Stomach (tissue), 9 donors: ENCODE measurements around the gene FCAMR. TPM values are rescaled to one million over a fixed set of nuclear protein-coding genes. Genes with fewer than 3 reads are reported as not detected.

Source experiments
- DNase-seq, 2 donors: peaks; one replicate each; pipeline versions ENCODE4 v3.0.0 to v3.0.0-alpha.2; 2013 to 2019
- H3K27ac ChIP-seq, 5 donors: fragments of 200-600 bp in 4 of 5; sonication (generic) in 4 of 5; one replicate each; pipeline ENCODE4 v1.5.1; 2013 to 2019; ENCODE audit warnings: mild to moderate bottlenecking in 1 of 5, moderate library complexity in 1 of 5
- H3K27me3 ChIP-seq, 3 donors: fragments of 200-600 bp; sonication (generic); one replicate each; pipeline ENCODE4 v1.5.1; 2017 to 2019; ENCODE audit warnings: mixed run types in 1 of 3
- H3K36me3 ChIP-seq, 4 donors: fragments of 200-600 bp; sonication (generic); 1 replicate in 3 of 4; 2 replicates in 1 of 4; pipeline ENCODE4 v1.5.1; 2016 to 2019
- H3K4me1 ChIP-seq, 4 donors: fragments of 200-600 bp; sonication (generic); one replicate each; pipeline ENCODE4 v1.5.1; 2016 to 2019
- H3K4me3 ChIP-seq, 4 donors: fragments of 200-600 bp; sonication (generic) in 3 of 4; one replicate each; pipeline ENCODE4 v1.5.1; 2016 to 2019; ENCODE audit warnings: mild to moderate bottlenecking in 1 of 4
- H3K9me3 ChIP-seq, 4 donors: fragments of 200-600 bp; sonication (generic); one replicate each; pipeline ENCODE4 v1.5.1; 2016 to 2019
- EP300 ChIP-seq: sonication (generic); formaldehyde crosslinking; IDR thresholded peaks from one replicate; pipeline ENCODE4 v1.6.1; 2017; ENCODE audit warnings: antibody characterized with exemption
- POLR2A ChIP-seq, 4 donors: fragments of 450-650 bp; IDR thresholded peaks; one replicate each; pipeline ENCODE4 v1.6.1; 2016; ENCODE audit warnings: antibody characterized with exemption in 4 of 4, control low read depth in 2 of 4, mild to moderate bottlenecking in 1 of 4, moderate library complexity in 1 of 4
- POLR2AphosphoS5 ChIP-seq, 3 donors: sonication (generic); formaldehyde crosslinking; IDR thresholded peaks; one replicate each; pipeline ENCODE4 v1.6.1; 2016; ENCODE audit warnings: antibody characterized with exemption in 3 of 3
- WGBS, 5 donors: extraction: QIAGEN DNeasy Blood & Tissue Kit in 3 of 5; methylation state at CpG; one replicate each; pipeline versions ENCODE4 v1.1.5 to v1.1.7; 2013 to 2018; 5-methylcytosine and 5-hydroxymethylcytosine counted together
- intact Hi-C: fragments of 100-400 bp; cut with DNase I; formaldehyde crosslinking; loops from one replicate; pipeline ENCODE4 v1.15.1; 2023; ENCODE audit warnings: low total_unique reads
- polyA plus RNA-seq, 3 donors: library from polyadenylated mRNA; stranded (reverse); fragments of 200-250 nt; gene quantifications; one replicate each; pipeline ENCODE4 v1.2.3, GENCODE V29; 2013
- total RNA-seq, 5 donors: library from RNA; depleted of rRNA; stranded (reverse); fragments of >200 nt; gene quantifications; one replicate each; pipeline versions ENCODE4 v1.1.0 to v1.2.3, GENCODE V29; 2014 to 2016
- TF ChIP-seq, protein P1 (sequence below), 7 experiments: fragments of 450-650 bp in 4 of 7; fragments of 200-600 bp in 3 of 7; sonication (generic) in 3 of 7; IDR thresholded peaks; one replicate each; pipeline ENCODE4 v1.5.1; 2016 to 2019; ENCODE audit warnings: antibody characterized with exemption in 7 of 7, control low read depth in 2 of 7, mild to moderate bottlenecking in 1 of 7
- donor health status: healthy with polysubstance abuse.
- donor health status: Bipolar disorder and iron deficiency.
- donor health status: healthy.

FCAMR gene
- total and polyA plus RNA-seq, 8 donors: 0.30 to 0.58 (median 0.37) TPM; not detected in 5

DNA sequence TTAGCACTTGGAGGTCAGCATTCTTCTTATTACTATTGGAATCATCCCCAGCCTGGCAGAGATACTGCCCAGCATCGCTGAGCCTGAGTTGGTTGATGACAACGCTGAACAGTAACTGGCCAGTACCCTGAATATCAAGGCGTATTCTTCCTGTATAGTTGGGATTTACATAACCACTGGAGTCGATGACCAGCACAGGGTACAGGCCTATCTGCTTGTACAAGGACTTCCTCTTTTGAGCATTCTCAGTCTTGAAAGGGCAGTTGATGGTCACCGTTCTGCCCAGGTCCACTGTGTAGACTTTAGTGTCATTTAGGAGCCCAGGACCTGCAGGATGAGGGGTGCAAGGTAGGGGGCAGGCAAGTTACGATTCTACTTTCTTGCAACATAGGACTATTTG lies 32.8 kb downstream of the FCAMR start:
- H3K4me3 ChIP-seq: no peak overlapping the region
- H3K4me1 ChIP-seq: peaks cover 21 to 57% (median 22%) of the 10 kb centered on the region in 4 donors
- intact Hi-C loops: no loop called here
- no peak overlapping the region for H3K27ac ChIP-seq
- 72 to 90% (median 88%) methylated on average over 6 of the region's 6 CpGs for WGBS, 5 donors
- no peaks in the 10 kb centered on the region for H3K9me3 ChIP-seq
- DNase-seq: no peak
- no peak for TF ChIP-seq EP300
- TF ChIP-seq, protein P1, sequence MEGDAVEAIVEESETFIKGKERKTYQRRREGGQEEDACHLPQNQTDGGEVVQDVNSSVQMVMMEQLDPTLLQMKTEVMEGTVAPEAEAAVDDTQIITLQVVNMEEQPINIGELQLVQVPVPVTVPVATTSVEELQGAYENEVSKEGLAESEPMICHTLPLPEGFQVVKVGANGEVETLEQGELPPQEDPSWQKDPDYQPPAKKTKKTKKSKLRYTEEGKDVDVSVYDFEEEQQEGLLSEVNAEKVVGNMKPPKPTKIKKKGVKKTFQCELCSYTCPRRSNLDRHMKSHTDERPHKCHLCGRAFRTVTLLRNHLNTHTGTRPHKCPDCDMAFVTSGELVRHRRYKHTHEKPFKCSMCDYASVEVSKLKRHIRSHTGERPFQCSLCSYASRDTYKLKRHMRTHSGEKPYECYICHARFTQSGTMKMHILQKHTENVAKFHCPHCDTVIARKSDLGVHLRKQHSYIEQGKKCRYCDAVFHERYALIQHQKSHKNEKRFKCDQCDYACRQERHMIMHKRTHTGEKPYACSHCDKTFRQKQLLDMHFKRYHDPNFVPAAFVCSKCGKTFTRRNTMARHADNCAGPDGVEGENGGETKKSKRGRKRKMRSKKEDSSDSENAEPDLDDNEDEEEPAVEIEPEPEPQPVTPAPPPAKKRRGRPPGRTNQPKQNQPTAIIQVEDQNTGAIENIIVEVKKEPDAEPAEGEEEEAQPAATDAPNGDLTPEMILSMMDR (IDR thresholded peaks at IDR 0.05): no peak
- TF ChIP-seq POLR2A (IDR thresholded peaks at IDR 0.05): no peak
- TF ChIP-seq POLR2AphosphoS5 (IDR thresholded peaks at IDR 0.05): no peak
- H3K27me3 ChIP-seq: no peaks in the 10 kb centered on the region
- peaks cover 0 to 75% (median 28%) of the 10 kb centered on the region in 4 donors for H3K36me3 ChIP-seq

DNA sequence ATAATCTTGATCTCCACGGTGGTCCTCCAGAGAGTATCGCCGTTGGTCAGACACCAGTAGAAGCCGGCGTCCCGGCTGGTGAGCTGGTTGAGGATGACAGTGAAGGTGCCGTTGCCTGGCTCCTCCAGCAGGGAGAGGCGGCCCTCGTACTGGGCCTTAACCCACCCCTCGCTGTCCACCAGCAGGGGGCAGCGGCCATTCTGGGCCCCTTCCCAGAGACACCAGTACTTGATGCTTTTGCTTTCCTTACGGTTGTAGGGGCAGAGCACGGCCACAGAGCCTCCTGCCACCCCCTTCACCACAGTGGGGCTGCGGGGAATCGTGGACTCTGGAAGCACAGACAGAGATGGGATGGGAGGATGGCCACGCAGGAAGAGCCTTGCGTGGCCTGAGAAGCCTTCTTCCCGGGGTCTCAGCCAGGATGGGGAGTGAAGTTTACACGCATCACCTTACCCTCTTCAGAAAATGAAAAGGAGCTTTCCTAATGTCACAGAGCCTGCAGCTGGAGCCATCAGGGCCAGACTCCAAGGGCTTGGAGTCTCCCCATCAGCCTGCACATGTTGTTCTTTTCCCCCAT lies 34.7 kb downstream of the FCAMR start:
- 46 to 68% (median 52%) methylated on average over 15 to 19 of the region's 19 CpGs for WGBS, 5 donors
- H3K9me3 ChIP-seq: no peaks in the 10 kb centered on the region
- no peaks in the 10 kb centered on the region for H3K27me3 ChIP-seq
- no peak overlapping the region for H3K4me3 ChIP-seq
- peaks cover 7 to 43% (median 11%) of the 10 kb centered on the region in 4 donors for H3K4me1 ChIP-seq
- peaks cover 0 to 92% (median 38%) of the 10 kb centered on the region in 4 donors for H3K36me3 ChIP-seq
- TF ChIP-seq POLR2A (IDR thresholded peaks at IDR 0.05) (no peak), EP300 (no peak), POLR2AphosphoS5 (IDR thresholded peaks at IDR 0.05) (peak in 1 of 3 donors; percentile 17)
- TF ChIP-seq, protein P1 (IDR thresholded peaks at IDR 0.05): peak in 5 of 7 experiments; percentile 53 to 76 (median 73)
- intact Hi-C loops: no loop called here
- no peak overlapping the region for H3K27ac ChIP-seq
- peak; percentile 70 to 72 for DNase-seq

DNA sequence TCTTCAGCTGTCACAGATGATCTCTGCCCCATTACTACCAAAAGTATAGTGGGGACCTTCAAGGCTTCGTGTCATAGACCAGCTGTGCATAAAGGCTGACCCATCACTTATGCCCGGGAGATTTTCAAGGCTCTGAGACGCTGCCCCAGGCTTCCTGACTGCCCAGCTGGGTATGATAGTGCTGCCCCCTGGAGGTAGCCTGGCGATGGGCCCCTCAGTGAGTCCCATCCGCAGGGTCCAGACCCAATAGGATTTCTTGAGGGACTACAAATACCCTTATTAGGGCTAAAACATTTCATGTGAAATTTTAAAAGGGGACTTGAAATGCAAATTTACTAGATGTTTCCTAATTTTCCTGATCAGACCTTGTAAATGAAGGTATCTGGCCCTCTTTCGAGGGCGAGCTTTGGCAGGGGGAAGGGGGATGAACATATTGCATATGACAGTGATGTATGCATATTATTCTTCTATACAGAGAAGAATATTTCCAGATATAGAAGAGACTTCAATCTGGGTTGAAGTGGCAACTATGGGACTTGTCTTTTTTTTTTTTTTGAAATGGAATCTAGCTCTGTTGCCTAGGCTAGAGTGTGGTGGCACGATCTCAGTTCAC lies 36.8 kb downstream of the FCAMR start:
- Histone ChIP-seq H3K36me3 (peaks cover 0 to 98% (median 43%) of the 10 kb centered on the region in 4 donors), H3K4me3 (no peak overlapping the region), H3K4me1 (peaks cover 0 to 28% (median 2%) of the 10 kb centered on the region in 4 donors), H3K9me3 (no peaks in the 10 kb centered on the region), H3K27me3 (no peaks in the 10 kb centered on the region), H3K27ac (no peak overlapping the region)
- TF ChIP-seq, protein P1 (IDR thresholded peaks at IDR 0.05): peak in 4 of 7 experiments; percentile 21 to 61 (median 32)
- TF ChIP-seq POLR2A (IDR thresholded peaks at IDR 0.05): no peak
- intact Hi-C loops: no loop called here
- 65 to 71% (median 69%) methylated on average over 8 of the region's 8 CpGs for WGBS, 5 donors
- DNase-seq: peak; percentile 56 to 57

DNA sequence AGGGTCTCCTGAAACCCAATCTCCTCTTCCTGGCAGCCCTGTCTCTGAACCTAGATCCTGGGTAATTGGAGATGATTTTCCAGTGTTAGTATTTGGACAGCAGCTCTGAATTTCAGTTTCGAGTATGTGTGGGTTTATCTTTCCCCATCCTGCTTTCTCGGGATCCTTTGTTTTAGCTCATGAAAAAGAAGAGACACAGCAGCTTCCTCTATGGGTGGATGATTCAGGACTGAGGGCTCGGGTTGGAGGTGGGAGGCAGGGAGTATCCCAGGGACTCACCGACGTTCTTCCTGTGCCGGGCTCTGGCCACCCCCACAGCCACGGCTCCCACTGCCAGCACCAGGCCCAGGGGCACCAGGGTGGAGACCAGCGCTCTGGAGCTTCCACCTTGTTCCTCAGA lies 38.1 kb downstream of the FCAMR start:
- 73 to 79% (median 75%) methylated on average over 7 to 8 of the region's 8 CpGs for WGBS, 5 donors
- H3K4me3 ChIP-seq: no peak overlapping the region
- DNase-seq: no peak
- H3K4me1 ChIP-seq: peaks cover 0 to 28% (median 4%) of the 10 kb centered on the region in 4 donors
- H3K27me3 ChIP-seq: no peaks in the 10 kb centered on the region
- intact Hi-C loops: no loop called here
- H3K9me3 ChIP-seq: no peaks in the 10 kb centered on the region
- no peak for TF ChIP-seq POLR2A (IDR thresholded peaks at IDR 0.05)
- TF ChIP-seq, protein P1 (IDR thresholded peaks at IDR 0.05): no peak
- no peak for TF ChIP-seq POLR2AphosphoS5 (IDR thresholded peaks at IDR 0.05)
- no peak for TF ChIP-seq EP300
- H3K36me3 ChIP-seq: peaks cover 0 to 85% (median 37%) of the 10 kb centered on the region in 4 donors
- H3K27ac ChIP-seq: no peak overlapping the region
